H54 (cell line): ENCODE data around the gene PLCG1.

Experiments used
- DNase-seq: peaks from one replicate; pipeline ENCODE4 v3.0.0; 2011; ENCODE audit warnings: low spot score, mixed read lengths; ENCODE audit not compliant: insufficient read length
- FAIRE-seq: peaks from 3 replicates; lab custom pipeline; 2011; peaks lifted over from hg19 to GRCh38; lab: Jason Lieb, UNC
- POLR2A ChIP-seq: IDR thresholded peaks from 2 replicates; pipeline ENCODE4 v1.6.1; 2011; ENCODE audit warnings: low read depth, mild to moderate bottlenecking, low read length

Gene PLCG1

GRCh38 chr20:41136680-41137613 lies at the start of gene PLCG1:
TSS of gene PLCG1 (plus strand) at chr20:41137543. CDS start at chr20:41137642, 99 bp downstream.
- DNase-seq (peak; percentile 86), FAIRE-seq (no peak)
- TF ChIP-seq POLR2A: peak; percentile 63

- TF ChIP-seq POLR2A: no peak
- no peak for FAIRE-seq
- no peak for DNase-seq
These were observed 49.6 kb upstream of the PLCG1 start for GRCh38 chr20:41087777-41088176.

- FAIRE-seq (no peak), DNase-seq (no peak)
- no peak for TF ChIP-seq POLR2A
These were observed 47.8 kb upstream of the PLCG1 start for GRCh38 chr20:41089555-41089954.

GRCh38 chr20:41091927-41092326 lies 45.4 kb upstream of the PLCG1 start:
- no peak for TF ChIP-seq POLR2A
- FAIRE-seq (no peak), DNase-seq (no peak)

GRCh38 chr20:41094353-41095055 lies 42.8 kb upstream of the PLCG1 start:
- FAIRE-seq (no peak), DNase-seq (no peak)
- no peak for TF ChIP-seq POLR2A

- TF ChIP-seq POLR2A: no peak
- DNase-seq (peak; percentile 18), FAIRE-seq (no peak)
These were observed 42.0 kb upstream of the PLCG1 start for GRCh38 chr20:41095110-41095969.

- FAIRE-seq (no peak), DNase-seq (no peak)
- TF ChIP-seq POLR2A: no peak
These were observed 38.6 kb upstream of the PLCG1 start for GRCh38 chr20:41098703-41099250.

- no peak for DNase-seq
- TF ChIP-seq POLR2A: no peak
- FAIRE-seq: no peak
These were observed 37.3 kb upstream of the PLCG1 start for GRCh38 chr20:41100001-41100480.

- TF ChIP-seq POLR2A: no peak
- no peak for FAIRE-seq
- DNase-seq: no peak
These were observed 35.7 kb upstream of the PLCG1 start for GRCh38 chr20:41101660-41102059.

GRCh38 chr20:41108531-41108930 lies 28.8 kb upstream of the PLCG1 start:
- TF ChIP-seq POLR2A: no peak
- DNase-seq (no peak), FAIRE-seq (no peak)

- DNase-seq (no peak), FAIRE-seq (no peak)
- TF ChIP-seq POLR2A: no peak
These were observed 27.3 kb upstream of the PLCG1 start for GRCh38 chr20:41110012-41110411.

GRCh38 chr20:41110930-41111577 lies 26.3 kb upstream of the PLCG1 start:
- FAIRE-seq (no peak), DNase-seq (no peak)
- no peak for TF ChIP-seq POLR2A

- FAIRE-seq: no peak
- no peak for DNase-seq
- no peak for TF ChIP-seq POLR2A
These were observed 25.8 kb upstream of the PLCG1 start for GRCh38 chr20:41111578-41111951.
